Common myeloid progenitor, CD34-positive (primary cell): ENCODE data around the gene SYT13.

Source experiments
- CTCF ChIA-PET: fragments of 350-600 bp; sonication (Branson Sonifier 250); formaldehyde crosslinking; loops from one replicate; lab custom pipeline; 2021; ENCODE audit warnings: antibody characterized with exemption; lab: Charles Lee
- POLR2A ChIA-PET: fragments of 350-600 bp; sonication (Branson Sonifier 250); formaldehyde crosslinking; loops from one replicate; lab custom pipeline; 2021; ENCODE audit warnings: antibody characterized with exemption; lab: Charles Lee
- DNase-seq, 3 donors: peaks; one replicate each; pipeline versions ENCODE4 v3.0.0 to v3.0.0-alpha.2; 2013
- H3K27ac ChIP-seq, 2 experiments: 1 replicate in 1 of 2; 2 replicates in 1 of 2; pipeline ENCODE4 v1.7.0; 2013; ENCODE audit warnings: inconsistent platforms in 2 of 2, low read length in 2 of 2, mild to moderate bottlenecking in 2 of 2, low read depth in 1 of 2, moderate library complexity in 1 of 2; ENCODE audit not compliant: severe bottlenecking in 2 of 2, insufficient read depth in 1 of 2, poor library complexity in 1 of 2
- H3K27me3 ChIP-seq, 5 experiments: replicated peaks in 2 of 5; 1 replicate in 3 of 5; 2 replicates in 2 of 5; pipeline versions ENCODE4 v1.6.1 to v1.7.0; 2013; ENCODE audit warnings: low read length in 4 of 5, mild to moderate bottlenecking in 2 of 5, moderate library complexity in 2 of 5, inconsistent platforms in 1 of 5; ENCODE audit not compliant: insufficient read depth in 5 of 5, control insufficient read depth in 4 of 5
- H3K36me3 ChIP-seq, 4 experiments: 1 replicate in 2 of 4; 2 replicates in 2 of 4; pipeline versions ENCODE4 v1.6.1 to v1.7.0; 2013; ENCODE audit warnings: low read length in 3 of 4, control low read depth in 1 of 4, mild to moderate bottlenecking in 1 of 4; ENCODE audit not compliant: control insufficient read depth in 4 of 4, insufficient read depth in 4 of 4
- H3K4me1 ChIP-seq, 4 experiments: 1 replicate in 3 of 4; 2 replicates in 1 of 4; pipeline versions ENCODE4 v1.6.1 to v1.7.1; 2013; ENCODE audit warnings: low read length in 3 of 4, mild to moderate bottlenecking in 3 of 4, control low read depth in 1 of 4, inconsistent platforms in 1 of 4, moderate library complexity in 1 of 4; ENCODE audit not compliant: control insufficient read depth in 4 of 4, insufficient read depth in 4 of 4; ENCODE audit errors: control extremely low read depth in 1 of 4
- H3K4me3 ChIP-seq, 7 experiments: 1 replicate in 4 of 7; 2 replicates in 3 of 7; pipeline versions ENCODE4 v1.5.1 to v1.7.0; 2013; ENCODE audit warnings: mild to moderate bottlenecking in 7 of 7, low read length in 6 of 7, moderate library complexity in 6 of 7, inconsistent platforms in 2 of 7, low read depth in 2 of 7, control low read depth in 1 of 7; ENCODE audit not compliant: insufficient read depth in 4 of 7, control insufficient read depth in 1 of 7; ENCODE audit errors: extremely low read depth in 1 of 7
- H3K9me3 ChIP-seq, 5 experiments: 1 replicate in 4 of 5; 2 replicates in 1 of 5; pipeline versions ENCODE4 v1.6.1 to v1.7.1; 2013; ENCODE audit warnings: low read length in 4 of 5, mild to moderate bottlenecking in 2 of 5, inconsistent platforms in 1 of 5, low read depth in 1 of 5, moderate library complexity in 1 of 5; ENCODE audit not compliant: control insufficient read depth in 4 of 5, insufficient read depth in 2 of 5; ENCODE audit errors: control extremely low read depth in 1 of 5
- WGBS: methylation state at CpG from one replicate; pipeline ENCODE4 v1.1.5; 2013; ENCODE audit not compliant: insufficient coverage; 5-methylcytosine and 5-hydroxymethylcytosine counted together

Gene SYT13

GRCh38 chr11:45331839-45332238, 45.7 kb upstream of the SYT13 start:
- H3K4me3 ChIP-seq = no peak overlapping the region
- H3K27ac ChIP-seq = no peak overlapping the region
- peaks cover 0 to 4% (median 0%) of the 10 kb centered on the region in 4 experiments for H3K4me1 ChIP-seq
- no peak for DNase-seq
- peaks cover 0 to 5% (median 0%) of the 10 kb centered on the region in 5 experiments for H3K27me3 ChIP-seq
- 81% methylated on average over 3 of the region's 4 CpGs for WGBS
- POLR2A ChIA-PET = no interaction called here
- peaks cover 0 to 9% (median 4%) of the 10 kb centered on the region in 5 experiments for H3K9me3 ChIP-seq
- no peaks in the 10 kb centered on the region for H3K36me3 ChIP-seq
- CTCF ChIA-PET = interaction anchor here (0.9 to 9.7 kb wide), 18 partner anchors 8 to 404 kb away, joined by 3 to 97 read pairs (median 4); no protein-coding TSS in a partner anchor

DNA sequence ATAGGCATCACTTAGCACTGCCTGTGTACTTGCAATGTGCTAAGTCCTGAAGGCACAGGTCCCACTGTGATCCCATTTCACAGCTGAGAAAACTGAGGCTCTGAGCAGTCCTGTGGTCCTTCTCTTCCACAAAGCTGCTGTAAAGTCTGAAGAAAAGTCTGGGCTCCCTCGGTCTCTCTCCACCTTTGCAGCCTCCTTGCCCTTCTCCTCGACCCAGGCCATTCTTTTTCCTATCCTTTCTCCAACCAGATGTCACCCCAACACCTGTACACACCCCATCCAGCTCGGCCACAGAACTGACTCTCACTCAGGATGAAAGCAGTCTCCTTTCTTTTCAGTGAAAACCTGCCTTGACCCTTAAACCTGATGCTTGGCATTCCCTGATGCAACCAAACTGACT, 42.6 kb upstream of the SYT13 start:
- no peak overlapping the region for H3K4me3 ChIP-seq
- H3K27ac ChIP-seq = no peak overlapping the region
- no peaks in the 10 kb centered on the region for H3K36me3 ChIP-seq
- ChIA-PET CTCF (interaction anchor here (0.8 to 9.7 kb wide), 3 partner anchors 190 to 399 kb away, joined by 3 to 97 read pairs (median 3); no protein-coding TSS in a partner anchor), POLR2A (interaction anchor here (0.5 kb wide), 1 partner anchor 384 kb away, joined by 4 read pairs; no protein-coding TSS in a partner anchor)
- peaks cover 0 to 4% (median 0%) of the 10 kb centered on the region in 4 experiments for H3K4me1 ChIP-seq
- DNase-seq = no peak
- peaks cover 1 to 13% (median 5%) of the 10 kb centered on the region in 5 experiments for H3K9me3 ChIP-seq
- peaks cover 0 to 5% (median 0%) of the 10 kb centered on the region in 5 experiments for H3K27me3 ChIP-seq
- WGBS = 84% methylated on average over 3 of the region's 3 CpGs

DNA sequence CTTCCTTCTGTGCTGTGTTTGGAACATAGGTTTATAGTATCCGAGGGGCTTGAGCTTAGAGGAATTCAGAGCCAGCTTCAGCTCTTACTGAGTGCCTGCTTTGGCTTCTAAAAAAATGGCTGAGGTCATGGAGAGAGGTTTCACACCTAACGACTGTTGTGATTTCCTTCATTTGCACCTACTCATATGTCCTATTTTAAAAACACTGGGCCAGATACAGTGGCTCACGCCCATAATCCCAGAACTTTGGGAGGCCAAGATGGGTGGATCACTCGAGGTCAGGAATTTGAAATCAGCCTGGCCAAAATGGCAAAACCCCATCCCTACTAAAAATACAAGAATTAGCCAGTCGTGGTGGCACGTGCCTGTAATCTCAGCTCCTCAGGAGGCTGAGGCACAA, 38.3 kb upstream of the SYT13 start:
- CTCF ChIA-PET = interaction anchor here (0.7 to 1.6 kb wide), 4 partner anchors 11 to 39 kb away, joined by 3 to 4 read pairs (median 3); partner anchors contain the start of gene SYT13
- POLR2A ChIA-PET = no interaction called here
- H3K4me1 ChIP-seq = no peaks in the 10 kb centered on the region
- WGBS = no CpG with 5 or more reads among the region's 6 CpGs
- peaks cover 0 to 6% (median 0%) of the 10 kb centered on the region in 5 experiments for H3K27me3 ChIP-seq
- H3K27ac ChIP-seq = no peak overlapping the region
- no peak for DNase-seq
- peaks cover 1 to 13% (median 5%) of the 10 kb centered on the region in 5 experiments for H3K9me3 ChIP-seq
- no peaks in the 10 kb centered on the region for H3K36me3 ChIP-seq
- H3K4me3 ChIP-seq = no peak overlapping the region

DNA sequence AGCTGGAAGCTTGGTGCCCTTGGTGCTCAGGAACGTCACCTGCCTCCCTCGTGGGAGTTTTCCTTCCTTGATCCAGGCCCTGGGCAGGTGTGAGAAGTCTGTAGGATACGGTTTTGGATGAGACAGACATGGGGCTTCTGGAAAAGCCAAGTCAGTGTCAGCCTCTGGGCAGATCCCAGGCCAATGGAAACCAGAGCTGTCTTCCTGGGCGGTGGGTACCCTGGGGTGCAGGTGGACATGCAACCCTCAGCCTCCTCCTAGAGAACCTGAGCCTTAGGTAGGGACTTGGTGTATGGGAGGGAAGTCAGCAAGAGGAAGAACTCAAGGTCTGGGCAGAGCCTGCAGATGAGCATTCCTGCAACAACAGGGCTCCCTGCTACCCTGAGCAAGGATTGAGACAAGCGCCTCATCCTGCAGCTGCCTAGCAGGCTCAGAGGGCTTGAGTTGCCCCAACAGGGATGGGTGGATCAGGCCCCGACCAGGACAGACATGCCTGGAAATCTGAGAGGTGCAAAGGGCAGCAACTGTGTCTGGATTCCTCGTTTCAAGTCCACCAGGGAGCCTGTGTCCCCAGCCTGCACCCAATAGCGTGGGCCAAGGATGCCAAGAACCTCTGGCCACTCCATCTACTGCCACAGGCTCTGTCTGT, 37.6 kb upstream of the SYT13 start:
- Histone ChIP-seq H3K27ac (no peak overlapping the region), H3K4me1 (no peaks in the 10 kb centered on the region), H3K4me3 (no peak overlapping the region), H3K27me3 (peaks cover 0 to 4% (median 0%) of the 10 kb centered on the region in 5 experiments), H3K9me3 (peaks cover 1 to 13% (median 5%) of the 10 kb centered on the region in 5 experiments), H3K36me3 (no peaks in the 10 kb centered on the region)
- CTCF ChIA-PET = interaction anchor here (0.7 to 1.6 kb wide), 4 partner anchors 8 to 38 kb away, joined by 3 to 4 read pairs (median 4); partner anchors contain the start of gene SYT13
- WGBS = 97% methylated on average over 7 of the region's 8 CpGs
- POLR2A ChIA-PET = no interaction called here
- no peak for DNase-seq

DNA sequence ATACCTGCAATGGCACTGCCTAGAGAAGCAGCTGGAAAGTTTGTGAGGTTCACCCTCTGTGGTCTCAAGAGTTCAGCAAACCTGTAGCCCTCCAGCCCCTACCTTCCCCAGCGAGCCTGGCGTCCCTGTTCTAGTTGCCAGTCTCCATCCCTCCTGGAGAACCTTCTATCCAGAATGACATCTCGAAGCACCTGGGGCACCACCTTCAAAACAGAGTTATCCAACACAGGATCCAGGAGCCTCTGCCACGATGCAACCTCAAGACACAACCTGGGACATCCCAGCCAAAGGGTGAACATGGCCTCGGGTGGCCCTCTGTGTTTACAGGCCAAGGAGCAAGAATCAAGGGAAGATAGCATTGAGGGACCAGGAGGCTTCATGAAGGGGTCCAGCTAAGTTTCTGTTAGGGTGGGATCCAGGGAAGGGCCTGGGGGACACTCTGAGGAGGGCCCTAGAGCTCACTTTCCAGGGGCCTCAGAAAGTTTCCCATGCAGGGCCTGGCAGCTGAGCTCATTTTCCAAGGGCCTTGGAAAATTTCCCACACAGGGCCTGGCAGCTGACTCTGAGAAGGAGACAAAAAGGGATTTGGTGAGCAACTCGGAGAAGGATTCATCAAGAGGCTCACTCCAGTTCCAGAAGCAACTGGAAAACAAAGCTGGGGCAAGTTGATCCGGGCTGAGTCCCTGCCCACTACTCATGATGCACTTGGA, 36.9 kb upstream of the SYT13 start:
- Histone ChIP-seq H3K27me3 (peaks cover 0 to 4% (median 0%) of the 10 kb centered on the region in 5 experiments), H3K9me3 (peaks cover 1 to 13% (median 5%) of the 10 kb centered on the region in 5 experiments), H3K27ac (no peak overlapping the region), H3K4me1 (no peaks in the 10 kb centered on the region), H3K36me3 (no peaks in the 10 kb centered on the region), H3K4me3 (no peak overlapping the region)
- CTCF ChIA-PET = interaction anchor here (0.7 to 1.2 kb wide), 4 partner anchors 8 to 213 kb away, joined by 3 to 7 read pairs (median 4); no protein-coding TSS in a partner anchor
- DNase-seq = no peak
- POLR2A ChIA-PET = no interaction called here
- 81% methylated on average over 6 of the region's 7 CpGs for WGBS

DNA sequence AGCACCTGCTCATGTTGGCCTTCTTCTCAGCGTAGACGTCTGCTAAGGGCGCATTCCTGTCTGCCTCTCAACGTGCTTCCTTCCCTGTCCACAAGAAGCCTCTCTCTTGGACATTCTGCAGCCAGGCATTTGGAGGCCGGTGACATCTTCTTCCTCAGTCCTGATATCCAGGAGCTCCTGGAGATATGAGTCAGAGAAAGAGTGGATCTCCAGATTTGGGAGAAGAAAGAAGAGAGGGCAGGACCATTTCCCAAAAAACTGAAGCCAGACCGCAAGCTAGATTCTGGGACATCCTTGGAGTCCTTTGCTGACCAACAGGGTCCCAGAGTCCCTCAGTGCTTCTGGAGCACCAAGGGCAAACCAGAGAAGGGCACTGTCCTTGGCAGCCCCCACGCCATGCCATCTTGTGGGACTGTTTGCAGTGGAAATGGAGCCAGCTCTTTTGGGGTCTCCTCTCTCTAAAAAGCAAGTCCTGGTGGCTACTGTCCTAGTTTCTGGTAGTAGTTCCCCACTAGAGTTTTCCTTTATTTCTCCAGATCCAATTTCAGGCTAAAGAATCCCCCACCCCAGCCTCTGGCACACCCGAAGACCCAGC, 36.1 kb upstream of the SYT13 start:
- Histone ChIP-seq H3K9me3 (peaks cover 0 to 8% (median 2%) of the 10 kb centered on the region in 5 experiments), H3K36me3 (no peaks in the 10 kb centered on the region), H3K27ac (no peak overlapping the region), H3K27me3 (peaks cover 0 to 5% (median 0%) of the 10 kb centered on the region in 5 experiments), H3K4me1 (no peaks in the 10 kb centered on the region), H3K4me3 (no peak overlapping the region)
- no peak for DNase-seq
- WGBS = 72% methylated on average over 8 of the region's 8 CpGs
- POLR2A ChIA-PET = no interaction called here
- CTCF ChIA-PET = interaction anchor here (1.2 kb wide), 1 partner anchor 9 kb away, joined by 7 read pairs; no protein-coding TSS in a partner anchor
